HL-60/S4 treated with phorbol 12-myristate 13-acetate at 8.2 ng/mL for 4 days and 3 days (cell line): Measurements from ENCODE around the gene RSU1.

ENCODE experiments used
- in situ Hi-C: fragments of 300-500 bp; cut with MboI; formaldehyde crosslinking; loops from 2 replicates; pipeline ENCODE4 v1.15.0; 2022; ENCODE audit warnings: low sequenced_read_pairs

The RSU1 gene

DNA sequence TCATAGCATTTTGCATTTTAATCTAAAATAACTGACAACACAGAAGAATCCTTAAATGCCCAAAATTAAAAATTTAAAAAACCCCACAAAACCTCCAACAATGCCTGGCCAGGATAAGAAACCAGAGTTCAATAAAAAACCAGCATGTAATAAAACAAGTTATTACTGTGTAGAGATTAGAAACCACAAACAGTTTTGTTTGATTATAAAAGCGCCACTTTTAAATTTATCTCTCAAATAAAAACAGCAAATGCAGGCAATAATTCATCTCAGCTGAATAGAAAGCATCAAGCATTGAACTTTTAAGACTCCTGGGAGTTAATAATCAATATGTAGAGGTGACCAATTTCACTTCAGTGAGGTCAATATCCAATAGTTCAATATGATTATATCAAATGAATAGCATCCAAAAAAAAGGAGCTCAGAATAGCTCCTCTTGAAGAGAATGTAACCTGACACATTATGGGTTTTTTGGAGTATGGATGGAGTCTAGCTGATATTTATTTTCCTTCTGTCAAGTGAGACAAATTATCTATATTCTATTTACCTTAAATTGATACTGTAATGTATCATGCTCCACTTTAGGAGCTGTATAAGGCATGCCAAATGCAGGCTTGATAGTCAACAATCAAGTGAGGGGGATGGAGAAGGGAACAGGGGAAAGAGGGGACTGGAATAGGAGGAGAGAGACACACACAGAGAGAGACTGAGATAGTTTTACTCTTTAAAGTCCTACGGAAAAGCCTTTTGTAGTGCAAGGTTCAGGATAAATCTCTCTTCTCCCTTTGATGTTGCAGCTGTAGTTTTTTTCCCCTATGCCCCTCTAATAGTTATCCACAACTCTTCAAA lies 130.9 kb downstream of the RSU1 start:
- in situ Hi-C loops, result no loop called here

DNA sequence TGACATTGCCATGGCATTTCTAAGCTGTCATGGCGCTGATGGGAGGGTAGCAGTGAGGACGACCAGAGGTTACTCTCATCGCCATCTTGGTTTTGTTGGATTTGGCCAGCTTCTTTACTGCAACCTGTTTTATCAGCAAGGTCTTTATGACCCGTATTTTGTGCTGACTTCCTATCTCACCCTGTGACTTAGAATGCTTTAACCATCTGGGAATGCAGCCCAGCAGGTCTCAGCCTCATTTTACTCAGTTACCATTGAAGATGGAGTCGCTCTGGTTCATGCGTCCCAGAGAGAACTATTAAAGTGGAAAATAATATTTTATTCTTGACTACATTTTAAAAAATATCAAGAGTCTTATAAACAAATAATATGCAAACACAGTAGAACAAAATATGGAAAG lies 131.7 kb downstream of the RSU1 start:
- in situ Hi-C loops, result no loop called here

DNA sequence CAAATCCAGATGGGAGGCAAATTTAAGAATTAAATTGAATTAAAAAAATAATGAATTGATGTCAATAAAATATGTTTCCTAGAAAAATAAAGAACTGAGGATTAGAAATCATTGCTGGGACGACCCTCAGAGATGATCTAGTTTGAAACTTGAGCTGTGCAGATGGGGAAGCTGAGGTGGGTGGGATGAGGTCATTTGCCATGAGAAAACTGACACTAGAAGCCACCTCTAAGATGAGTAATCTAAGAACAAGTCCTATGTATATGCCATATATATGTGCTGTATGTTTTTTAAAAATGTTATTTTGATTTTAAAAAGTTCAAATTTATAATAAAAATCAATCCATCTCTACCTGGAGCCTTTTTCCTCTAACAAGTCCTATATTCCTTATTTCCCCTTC lies 135.7 kb downstream of the RSU1 start:
- in situ Hi-C loops, result no loop called here

DNA sequence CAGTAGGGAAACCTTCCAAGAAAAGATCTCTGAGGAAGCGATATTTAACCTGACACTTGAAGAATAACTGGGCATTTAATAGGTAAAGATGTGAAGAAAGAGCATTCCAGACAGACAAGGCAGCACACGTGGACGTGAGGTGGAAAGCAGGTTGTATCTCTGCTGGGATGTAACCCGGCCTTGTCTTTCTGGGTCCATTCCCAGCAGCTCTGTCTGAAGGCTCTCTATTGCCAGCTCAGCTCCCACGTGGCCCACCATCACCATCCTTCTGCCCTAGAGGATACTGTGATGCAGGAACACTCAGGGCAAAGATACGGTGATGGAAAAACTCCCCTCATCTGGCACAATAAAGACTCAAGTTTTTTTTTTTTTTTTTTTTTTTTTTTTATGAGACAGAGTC lies 137.7 kb downstream of the RSU1 start:
- in situ Hi-C loops, result no loop called here

DNA sequence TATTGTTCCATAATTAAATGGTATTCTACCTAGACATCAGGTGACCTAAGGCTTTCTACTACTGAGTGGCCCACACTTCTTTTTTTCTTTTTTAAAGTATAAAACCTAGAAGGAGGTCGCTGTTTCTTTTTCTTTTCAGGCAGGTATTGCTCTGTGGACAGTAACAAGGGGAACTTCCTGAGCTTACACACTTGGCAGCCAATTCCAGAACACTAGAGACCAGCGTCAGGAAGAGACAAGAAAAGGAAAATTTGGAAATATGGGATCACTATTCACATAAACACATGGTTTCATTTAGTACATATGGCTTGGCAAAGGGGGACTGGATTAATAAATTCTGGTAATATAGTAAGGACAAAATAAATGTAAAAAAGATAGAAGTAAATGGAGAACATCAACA lies 141.9 kb downstream of the RSU1 start:
- in situ Hi-C loops, result no loop called here

DNA sequence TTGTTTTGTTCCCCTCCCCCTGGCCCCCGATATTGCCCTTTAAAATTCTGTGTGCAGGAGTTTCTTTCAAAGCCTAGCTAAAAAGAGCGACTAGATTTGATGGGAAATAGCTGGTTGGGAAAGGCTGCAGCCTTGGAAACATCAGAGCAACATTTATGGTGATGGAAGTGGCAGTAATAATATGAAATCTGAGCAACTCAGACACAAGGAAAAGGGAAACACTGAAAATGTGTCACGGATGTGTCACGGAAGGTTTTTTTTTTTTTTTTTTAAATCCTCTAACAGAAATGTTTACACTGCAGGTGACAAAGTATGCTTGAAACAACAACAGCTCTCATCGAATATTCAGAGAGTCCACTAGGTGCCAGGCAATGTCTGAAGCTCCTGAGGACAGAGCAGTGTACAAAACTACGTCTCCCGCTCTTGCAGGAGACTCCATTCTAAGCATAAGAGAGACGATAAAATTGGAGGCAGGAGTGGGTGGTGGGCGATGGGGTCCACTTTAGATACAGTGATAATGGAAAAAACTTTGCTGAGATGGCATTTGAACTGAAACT lies 143.0 kb downstream of the RSU1 start:
- in situ Hi-C loops, result no loop called here

DNA sequence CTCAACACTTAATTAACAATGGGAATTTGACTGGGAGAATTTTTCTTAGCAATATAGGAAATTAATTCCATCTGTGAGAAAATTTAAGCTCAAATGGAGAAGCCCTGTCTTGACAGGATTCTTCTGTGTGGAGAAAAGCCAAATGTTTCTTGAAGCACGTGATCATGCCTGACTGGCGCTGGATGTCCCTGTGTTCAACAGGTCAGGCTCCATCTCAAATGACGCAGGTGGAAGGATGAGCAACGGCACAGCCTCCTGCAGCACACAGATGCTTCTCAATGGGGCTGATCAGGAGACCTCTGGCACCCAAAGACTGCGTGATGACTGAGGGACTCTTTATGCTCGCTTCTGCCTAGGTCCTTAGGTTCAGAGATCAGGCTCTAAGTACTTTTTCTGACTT lies 143.8 kb downstream of the RSU1 start:
- in situ Hi-C loops, result no loop called here

DNA sequence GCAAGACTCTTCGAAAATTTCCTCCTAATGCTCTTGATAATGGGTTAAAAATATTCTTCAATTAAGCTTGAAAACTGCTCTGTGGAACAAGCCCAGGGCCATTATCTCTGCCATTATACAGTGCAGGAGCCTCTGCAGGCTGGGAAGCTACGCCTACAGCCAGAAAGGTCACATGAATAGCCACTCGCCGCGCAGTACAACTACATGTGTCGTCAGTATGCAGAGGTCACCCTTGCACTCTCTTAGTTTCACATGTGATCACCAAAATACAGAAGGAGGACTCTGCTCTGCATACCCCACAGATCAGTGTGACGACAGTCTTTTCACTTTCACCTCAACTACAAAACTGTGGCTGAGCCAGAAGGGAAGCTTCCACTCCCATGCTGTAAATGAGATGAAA lies 153.8 kb downstream of the RSU1 start:
- in situ Hi-C loops, result no loop called here

DNA sequence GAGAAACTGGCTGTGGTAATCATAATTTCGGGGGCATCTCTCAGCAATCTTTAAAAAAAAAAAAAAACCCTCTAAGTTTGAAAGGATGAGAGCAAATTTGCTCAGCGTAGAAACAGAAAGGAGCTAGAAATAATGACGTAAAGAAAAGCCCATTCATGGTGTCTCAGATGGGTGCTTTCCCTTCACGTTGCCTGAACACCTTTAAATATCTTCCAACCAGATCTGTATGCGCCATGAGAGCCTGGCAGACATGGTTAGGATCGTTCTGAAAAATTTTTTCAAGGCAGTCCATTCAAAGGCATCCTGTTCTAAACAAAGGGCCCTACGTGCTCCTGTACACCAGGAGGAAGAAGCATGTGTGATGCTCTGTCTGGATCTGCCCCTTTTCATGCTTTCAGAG lies 154.3 kb downstream of the RSU1 start:
- in situ Hi-C loops, result no loop called here

DNA sequence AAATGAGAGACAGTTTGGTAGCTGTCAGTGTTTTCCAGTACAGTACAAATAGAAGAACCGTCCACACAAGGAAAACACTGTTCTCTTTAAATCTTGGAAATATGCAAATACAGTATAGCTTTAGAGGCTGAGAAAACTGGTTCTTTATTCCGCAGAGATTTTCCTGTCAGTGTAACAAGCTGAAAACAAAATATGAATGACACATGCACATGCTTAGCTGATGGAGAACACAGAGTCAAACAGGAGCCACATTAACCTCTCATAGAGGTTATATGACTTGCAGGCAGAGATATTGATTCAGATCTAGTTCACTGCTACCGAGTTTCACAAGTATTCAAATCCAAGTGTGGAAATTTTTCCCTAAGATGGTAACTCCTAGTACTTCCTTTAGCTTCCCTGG lies 160.3 kb downstream of the RSU1 start:
- in situ Hi-C loops, result no loop called here

DNA sequence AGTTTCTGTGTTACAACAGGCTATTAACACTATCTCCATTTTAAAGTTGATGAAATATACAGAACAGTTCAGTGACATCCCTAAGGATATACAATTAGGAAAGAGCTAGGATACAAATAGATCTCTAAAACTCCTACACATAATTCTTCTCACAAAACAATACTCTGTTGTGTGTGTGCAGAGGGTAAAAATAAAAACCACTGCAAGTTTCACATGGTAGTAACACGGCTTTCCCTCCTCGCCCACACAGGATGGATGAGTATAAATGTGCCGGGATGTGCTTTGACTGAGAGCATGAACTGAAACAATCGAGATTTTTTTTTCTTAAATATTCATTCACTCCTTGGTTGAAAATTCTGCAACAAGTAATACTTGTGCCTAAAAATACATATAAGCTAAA lies 164.0 kb downstream of the RSU1 start:
- in situ Hi-C loops, result no loop called here

DNA sequence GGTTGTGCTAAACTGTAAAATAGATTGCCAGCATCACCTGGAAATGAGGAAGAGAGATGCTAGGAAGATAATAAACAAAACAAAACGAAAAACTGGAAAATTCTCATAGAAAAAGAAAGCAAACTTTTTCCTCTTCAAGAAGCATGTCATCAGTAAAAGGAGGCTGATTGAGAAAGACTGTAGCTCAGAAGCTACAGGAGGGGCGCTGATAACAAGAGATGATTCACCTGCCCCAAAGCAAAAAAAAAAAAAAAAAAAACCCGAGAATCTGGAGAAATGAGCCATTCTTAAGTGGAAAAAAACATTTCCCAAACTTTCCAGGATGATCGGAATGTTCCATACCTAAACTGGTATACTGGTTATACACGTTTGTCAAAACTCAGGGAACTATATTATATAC lies 165.1 kb downstream of the RSU1 start:
- in situ Hi-C loops, result no loop called here

DNA sequence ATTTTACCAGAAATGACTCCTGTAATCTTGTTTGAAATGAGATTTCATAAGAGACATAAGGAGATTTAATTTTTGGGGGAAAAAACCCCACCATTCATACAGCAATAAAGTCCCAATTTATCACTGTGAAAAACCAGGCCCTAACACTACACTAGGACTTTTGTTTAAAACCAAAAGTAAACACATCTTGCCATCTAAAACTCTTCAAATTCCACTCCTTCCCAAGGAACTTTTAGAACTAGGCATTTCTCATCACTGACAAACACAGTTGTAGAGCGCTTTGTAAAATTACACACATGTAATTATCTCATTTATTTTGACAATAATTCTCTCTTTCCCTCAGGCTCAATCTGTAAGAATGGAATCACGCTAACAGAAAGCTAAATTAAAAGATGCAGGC lies 167.5 kb downstream of the RSU1 start:
- in situ Hi-C loops, result no loop called here

DNA sequence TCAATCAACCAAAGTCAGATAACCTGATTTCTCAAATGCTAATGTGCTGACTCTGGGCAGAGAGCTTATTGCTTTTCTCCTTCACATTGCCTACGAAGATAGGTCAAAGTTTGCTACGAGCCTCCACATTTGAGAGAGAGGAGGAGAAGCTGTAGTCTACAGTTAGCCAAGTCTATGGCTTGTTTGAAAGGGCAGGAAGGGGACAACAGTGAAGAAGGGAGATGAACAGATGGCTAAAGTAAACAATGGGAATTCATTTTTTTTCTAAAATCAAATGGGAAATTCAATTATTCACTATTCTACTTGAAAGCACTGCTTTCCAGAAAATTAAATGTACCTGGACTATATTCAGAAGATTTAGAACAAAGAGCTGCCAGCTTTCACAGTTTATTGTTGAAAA lies 168.9 kb downstream of the RSU1 start:
- in situ Hi-C loops, result no loop called here

DNA sequence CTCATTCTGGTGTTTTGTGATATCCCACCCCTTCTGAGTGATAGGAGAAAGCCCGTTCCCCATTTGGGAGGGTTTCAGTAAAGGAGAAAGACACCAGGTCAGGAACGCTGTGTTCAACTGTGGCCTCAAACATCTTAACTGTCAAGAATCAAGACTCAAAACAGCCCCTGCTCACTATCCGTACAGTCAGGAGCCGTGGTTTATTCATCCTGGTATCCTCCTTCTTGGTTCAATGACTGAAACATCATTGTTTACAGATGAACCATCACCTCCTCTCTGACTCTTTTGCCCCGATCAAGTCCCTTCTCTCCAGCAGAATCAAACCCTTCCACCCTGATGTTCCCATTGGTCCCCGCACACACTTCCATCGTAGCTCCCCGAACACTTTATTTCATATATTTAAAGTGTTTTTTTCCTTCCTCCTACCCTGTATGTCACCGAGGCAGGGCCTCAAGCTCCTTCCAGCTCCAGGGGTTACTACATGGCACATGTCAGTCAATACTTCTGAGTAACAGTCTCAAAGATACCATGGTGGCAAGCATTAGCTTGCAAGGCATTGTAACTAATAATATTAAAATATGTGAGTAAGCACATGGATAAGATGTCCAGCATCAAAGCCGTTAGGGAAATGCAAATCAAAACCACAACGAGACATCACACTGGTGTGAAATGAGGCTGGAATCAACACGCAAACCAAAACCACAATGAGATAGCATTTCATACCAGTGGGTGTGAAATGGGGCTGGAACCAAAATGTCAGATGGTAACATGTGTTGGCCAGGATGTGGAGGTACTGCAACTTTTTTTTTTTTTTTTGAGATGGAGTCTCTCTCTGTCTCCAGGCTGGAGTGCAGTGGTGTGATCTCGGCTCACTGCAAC lies 170.8 kb downstream of the RSU1 start:
- in situ Hi-C loops, result no loop called here

DNA sequence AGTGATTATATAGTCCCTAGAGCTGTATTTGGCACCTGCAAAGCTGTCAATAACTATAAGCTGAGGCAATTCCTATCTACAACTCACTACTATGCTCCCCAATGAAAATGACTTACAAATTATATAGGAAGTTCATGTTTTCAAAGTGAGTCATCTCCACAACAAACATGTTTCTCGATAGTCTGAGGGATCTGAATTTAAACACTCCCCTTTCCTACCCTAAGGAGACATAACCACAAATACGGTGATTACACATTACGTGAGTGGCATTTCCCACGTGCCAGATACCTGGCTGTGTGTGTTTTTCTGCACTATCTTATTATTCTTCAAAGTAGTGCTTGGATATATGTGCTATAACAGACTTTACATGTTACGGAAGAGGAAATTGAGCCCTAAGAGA lies 173.1 kb downstream of the RSU1 start:
- in situ Hi-C loops, result no loop called here

DNA sequence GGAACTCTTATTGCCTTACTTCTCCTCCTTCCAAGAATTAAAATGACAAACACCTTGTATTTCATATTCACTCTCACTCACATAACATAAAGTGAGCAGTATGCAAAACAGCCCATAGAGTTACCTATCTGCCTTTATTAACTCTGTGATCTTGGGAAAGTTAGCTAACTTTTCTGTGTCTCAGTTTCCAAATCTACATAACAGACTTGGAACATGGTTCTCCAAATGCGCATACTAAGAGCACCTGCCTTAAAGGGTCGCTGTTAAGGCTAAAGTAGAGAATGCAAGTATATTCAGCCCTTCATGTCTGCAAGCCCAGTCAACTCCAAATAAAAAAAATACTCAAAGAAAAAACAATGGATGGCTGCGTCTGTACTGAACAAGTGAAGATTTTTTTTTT lies 173.7 kb downstream of the RSU1 start:
- in situ Hi-C loops, result no loop called here

DNA sequence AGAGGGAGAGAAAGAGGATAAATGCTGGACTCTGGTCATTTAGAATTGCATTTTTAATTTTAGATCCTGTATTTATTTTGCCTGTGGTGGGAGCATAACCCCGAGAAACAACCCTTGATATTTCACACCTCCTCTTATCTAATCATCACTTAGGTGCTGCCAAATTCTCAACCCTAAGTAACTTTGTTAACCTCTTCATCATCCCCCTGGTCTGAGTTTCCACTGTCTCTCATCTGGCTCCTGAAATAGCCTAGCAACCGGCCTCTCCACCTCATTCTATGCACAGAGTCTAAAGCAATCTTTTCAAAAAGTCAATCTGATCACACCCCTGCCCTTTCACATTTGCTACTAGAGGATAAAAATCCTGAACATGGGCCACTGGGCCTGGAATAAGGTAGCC lies 177.1 kb downstream of the RSU1 start:
- in situ Hi-C loops, result no loop called here

DNA sequence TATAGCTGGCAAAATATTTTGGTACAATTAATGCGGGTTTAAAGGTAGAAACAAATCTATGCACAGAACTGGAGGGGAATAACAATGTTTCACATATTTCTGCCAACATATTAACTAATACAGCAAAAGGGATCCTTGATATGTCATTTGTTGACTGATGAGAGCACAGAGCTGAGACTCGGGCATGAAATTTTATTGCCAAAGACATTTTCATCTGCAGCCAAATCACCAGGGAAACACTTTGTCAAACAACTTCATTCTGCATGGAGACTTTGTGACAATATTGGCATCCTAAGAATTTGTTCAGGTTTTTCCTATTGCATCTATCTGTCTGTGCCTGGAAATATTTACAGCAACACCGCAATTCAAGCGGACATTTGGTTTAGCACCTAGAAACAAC lies 177.8 kb downstream of the RSU1 start:
- in situ Hi-C loops, result no loop called here

DNA sequence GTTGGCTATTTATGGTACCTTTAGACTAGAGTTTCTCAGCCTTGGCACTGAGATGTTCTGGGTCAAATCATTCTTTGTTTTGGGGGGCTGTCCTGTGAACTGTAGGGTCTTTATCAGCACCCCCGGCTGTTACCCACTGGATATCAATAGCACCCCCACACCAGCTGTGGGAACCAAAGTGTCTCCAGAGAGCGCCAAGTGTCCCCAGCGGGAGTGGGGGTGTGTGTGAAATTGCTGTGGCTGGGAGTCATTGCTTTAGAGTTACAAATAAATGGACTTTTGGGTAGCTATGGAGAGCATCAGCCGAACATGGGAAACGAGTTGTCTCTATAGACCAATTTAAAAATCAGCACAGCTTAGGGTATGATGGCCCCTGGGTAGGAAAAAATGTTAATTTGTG lies 184.2 kb downstream of the RSU1 start:
- in situ Hi-C loops, result no loop called here

DNA sequence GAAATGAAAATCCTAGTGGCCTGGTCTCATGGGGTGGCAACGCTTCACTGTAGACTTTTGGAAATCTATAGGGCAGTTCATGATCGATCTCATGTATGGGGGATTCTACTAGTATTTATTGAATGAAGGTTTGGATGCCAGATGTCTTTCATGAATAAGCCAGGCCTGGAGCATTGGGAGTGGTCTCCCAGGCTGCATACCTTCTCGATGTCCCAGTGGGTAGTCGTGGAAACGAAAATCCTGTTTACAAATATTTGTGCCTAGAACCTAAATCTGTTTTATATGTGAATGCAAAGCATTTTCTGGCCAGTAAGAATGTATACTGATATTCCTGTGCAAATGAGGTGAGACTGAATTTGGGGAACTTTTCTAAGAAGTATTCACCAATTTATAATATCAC lies 190.5 kb downstream of the RSU1 start:
- in situ Hi-C loops, result no loop called here

DNA sequence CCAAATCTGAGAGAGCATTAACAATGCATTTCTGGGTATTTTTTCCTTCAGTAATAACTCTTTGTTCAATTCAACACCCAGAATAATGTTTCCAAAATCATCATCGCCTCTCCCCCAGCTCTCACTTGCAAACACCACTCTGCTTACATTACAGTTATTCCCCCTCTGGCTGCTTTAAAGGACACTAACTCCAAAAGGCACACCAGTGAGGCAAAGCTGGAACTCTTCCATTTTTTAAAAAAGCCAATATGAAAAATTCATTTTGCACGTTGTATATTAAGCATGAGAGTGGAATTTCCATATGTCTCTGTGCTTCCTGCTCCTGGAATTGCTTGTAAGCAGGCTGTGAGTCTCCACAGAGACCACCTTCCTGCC lies 204.3 kb downstream of the RSU1 start:
- in situ Hi-C loops, result no loop called here
